ENCODE measurements around the gene ITFG1.
"Not testable (repeated sequence)": the region's sequence is repeated elsewhere in the genome, so short reads cannot be mapped to it uniquely, and the experiment has no call there.

Gene ITFG1

DNA sequence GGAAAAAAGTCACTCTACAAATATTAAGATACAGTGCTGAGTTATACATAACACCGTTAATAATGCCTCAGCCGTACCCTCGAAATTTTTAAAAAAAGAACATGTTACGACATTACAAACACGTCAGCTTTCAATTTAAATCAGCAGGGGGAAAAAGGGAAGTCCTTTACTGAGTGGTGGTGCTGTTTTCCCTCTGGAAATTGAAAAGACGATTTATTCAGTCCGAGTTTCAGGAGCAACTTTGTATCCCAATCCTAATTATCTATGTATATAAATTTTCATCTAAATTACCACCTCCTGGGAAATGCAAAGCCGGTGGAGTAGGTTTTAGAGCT is 318.4 kb downstream of the ITFG1 start:
- peak; percentile 16 for DNase-seq (ENCODE audit: low read depth)
- TF ChIP-seq, protein P1, sequence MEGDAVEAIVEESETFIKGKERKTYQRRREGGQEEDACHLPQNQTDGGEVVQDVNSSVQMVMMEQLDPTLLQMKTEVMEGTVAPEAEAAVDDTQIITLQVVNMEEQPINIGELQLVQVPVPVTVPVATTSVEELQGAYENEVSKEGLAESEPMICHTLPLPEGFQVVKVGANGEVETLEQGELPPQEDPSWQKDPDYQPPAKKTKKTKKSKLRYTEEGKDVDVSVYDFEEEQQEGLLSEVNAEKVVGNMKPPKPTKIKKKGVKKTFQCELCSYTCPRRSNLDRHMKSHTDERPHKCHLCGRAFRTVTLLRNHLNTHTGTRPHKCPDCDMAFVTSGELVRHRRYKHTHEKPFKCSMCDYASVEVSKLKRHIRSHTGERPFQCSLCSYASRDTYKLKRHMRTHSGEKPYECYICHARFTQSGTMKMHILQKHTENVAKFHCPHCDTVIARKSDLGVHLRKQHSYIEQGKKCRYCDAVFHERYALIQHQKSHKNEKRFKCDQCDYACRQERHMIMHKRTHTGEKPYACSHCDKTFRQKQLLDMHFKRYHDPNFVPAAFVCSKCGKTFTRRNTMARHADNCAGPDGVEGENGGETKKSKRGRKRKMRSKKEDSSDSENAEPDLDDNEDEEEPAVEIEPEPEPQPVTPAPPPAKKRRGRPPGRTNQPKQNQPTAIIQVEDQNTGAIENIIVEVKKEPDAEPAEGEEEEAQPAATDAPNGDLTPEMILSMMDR (IDR thresholded peaks at IDR 0.05; ENCODE audit: low read depth, low read length, missing control alignments), result no peak
- H3K4me3 ChIP-seq (ENCODE audit: low read depth, low read length), result peak overlapping the region; percentile 68
- in situ Hi-C loops (cut with HindIII; ENCODE audit: low sequenced_read_pairs), result no loop called here

DNA sequence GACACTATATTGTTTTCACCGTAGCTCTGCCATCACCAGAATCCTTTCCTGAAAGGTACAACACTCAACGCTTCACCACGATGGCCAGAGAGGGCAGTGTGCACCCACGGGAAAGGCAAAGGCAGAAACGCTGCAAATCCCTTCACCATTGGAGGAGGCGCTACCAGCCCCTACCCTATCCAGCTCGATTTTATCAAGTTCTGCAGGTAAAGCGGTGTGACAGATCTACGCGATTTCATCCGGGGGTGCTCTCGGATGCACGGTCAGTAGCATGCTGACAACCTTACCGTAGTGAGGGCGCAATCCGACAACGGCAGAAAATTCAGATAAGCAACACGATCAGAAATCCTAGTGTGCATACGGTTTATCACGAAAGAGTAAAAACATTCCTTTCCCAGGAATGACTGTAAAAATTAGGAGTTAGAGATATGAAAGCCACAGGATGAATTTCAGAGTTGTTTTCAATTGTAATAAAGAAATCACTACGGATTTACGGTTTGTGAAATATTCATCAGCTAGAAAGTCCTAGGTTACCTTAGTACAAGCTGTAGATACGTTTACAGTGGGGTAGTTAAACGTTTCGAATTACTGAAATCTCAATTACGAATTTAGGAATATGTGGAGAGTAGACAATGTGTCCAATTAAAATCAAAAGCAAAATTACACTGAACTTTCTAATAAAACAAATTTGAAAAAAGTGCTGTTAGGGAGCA is 318.9 kb downstream of the ITFG1 start:
- in situ Hi-C loops (cut with HindIII; ENCODE audit: low sequenced_read_pairs), result no loop called here
- peak overlapping the region; percentile 68 for H3K4me3 ChIP-seq (ENCODE audit: low read depth, low read length)

DNA sequence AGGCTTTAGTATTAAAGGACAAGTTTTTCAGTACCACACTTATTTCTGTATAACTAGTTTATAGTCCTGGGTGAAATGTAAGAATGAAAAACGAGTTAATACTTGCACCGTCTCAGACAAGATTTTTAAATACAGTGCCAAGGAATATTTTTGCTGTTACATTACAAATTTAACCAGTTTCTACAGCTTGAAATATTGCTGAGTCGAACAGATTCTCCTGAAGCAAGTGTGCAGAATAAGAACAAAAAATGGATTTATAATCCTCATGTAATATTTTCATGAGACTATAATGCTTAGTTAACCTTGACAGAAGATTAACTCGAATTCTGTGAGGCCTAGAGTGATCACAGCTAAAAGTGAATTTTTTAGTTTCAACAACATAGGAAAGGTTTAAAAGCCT is 320.2 kb downstream of the ITFG1 start:
- DNase-seq (ENCODE audit: low read depth), result no peak
- in situ Hi-C loops (cut with HindIII; ENCODE audit: low sequenced_read_pairs), result no loop called here
- no peak overlapping the region for H3K4me3 ChIP-seq (ENCODE audit: low read depth, low read length)
- TF ChIP-seq, protein P1 (IDR thresholded peaks at IDR 0.05; ENCODE audit: low read depth, low read length, missing control alignments), result no peak

More for the DNA sequence above, 318.9 kb downstream of the ITFG1 start:
- DNase-seq (ENCODE audit: low read depth), result peak; percentile 83
- TF ChIP-seq, protein P1 (IDR thresholded peaks at IDR 0.05; ENCODE audit: low read depth, low read length, missing control alignments), result peak; percentile 99

DNA sequence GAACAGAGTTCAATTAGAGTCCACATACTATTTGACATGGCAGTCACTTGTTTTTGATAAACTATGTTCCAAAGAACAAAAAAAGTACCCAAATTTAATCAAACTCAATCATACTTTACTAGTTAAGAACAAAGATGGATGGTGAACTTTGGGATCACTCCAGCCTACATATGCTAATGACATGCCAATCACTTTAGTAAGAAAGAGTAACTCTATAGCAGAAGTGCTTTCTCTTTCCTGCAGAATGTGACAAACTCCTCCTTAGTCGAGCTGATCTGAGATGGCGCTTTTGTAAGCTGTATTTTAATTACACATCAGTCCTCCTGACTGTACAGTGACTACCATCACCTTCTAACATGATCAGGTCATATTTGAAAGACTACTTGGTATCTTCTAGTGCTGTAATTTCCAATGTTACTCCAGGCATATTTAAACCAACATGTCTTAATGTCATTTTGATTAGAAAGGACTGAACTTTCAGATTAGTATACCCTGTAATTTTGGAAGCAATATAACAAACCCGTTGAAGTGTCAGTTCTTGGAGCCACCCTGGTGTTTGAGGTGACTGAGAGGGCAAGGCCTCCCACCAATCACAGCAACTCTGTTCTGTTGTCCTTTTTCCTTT is 321.2 kb downstream of the ITFG1 start:
- no peak for DNase-seq (ENCODE audit: low read depth)
- H3K4me3 ChIP-seq (ENCODE audit: low read depth, low read length), result no peak overlapping the region
- TF ChIP-seq, protein P1 (IDR thresholded peaks at IDR 0.05; ENCODE audit: low read depth, low read length, missing control alignments), result no peak
- in situ Hi-C loops (cut with HindIII; ENCODE audit: low sequenced_read_pairs), result no loop called here

DNA sequence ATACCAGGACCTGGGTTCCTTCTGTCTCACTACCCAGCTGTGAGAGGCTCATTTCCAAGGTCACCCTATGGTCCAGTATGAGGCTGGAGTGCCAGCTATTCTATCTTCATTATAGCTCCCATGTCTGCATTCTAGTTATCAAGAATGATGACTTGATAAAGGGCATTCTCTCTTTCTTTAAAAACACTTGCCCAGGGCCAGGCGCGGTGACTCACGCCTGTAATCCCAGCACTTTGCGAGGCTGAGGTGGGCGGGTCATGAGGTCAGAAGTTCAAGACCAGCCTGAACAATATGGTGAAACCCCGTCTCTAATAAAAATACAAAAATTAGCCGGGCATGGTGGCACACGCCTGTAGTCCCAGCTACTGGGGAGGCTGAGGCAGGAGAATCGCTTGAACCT is 322.9 kb downstream of the ITFG1 start:
- in situ Hi-C loops (cut with HindIII; ENCODE audit: low sequenced_read_pairs); DNase-seq (ENCODE audit: low read depth); H3K4me3 ChIP-seq (ENCODE audit: low read depth, low read length): not testable (repeated sequence)

DNA sequence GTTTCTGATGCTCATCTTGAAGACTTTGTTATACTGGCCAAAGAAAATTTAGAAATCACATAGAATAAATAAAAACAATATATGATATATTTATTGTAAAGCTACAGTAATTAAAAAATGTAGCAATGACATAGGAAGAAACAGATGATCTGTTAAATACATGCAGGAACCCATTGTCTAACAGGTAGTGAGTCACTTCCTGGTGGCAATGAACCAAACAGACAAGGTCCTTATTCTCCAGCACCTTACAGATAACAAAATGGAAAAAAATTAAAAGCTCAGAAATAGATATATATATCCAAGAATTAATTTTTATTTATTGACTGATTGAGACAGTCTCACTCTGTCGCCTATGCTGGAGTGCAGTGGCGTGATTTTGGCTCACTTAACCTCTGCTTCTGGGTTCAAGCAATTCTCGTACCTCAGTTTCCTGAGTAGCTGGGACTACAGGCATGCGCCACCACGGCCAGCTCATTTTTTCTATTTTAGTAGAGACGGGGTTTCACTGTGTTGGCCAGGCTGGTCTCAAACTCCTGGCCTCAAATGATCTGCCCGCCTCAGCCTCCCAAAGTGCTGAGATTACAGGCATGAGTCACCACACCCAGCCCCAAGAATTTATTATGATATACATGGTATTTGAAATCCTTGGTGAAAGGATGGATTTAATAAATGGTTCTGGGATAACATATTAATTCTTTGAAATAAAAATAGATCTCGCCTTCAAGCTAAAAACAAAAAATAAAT is 324.6 kb downstream of the ITFG1 start:
- peak; percentile 42 for DNase-seq (ENCODE audit: low read depth)
- in situ Hi-C loops (cut with HindIII; ENCODE audit: low sequenced_read_pairs), result no loop called here
- H3K4me3 ChIP-seq (ENCODE audit: low read depth, low read length), result no peak overlapping the region
- TF ChIP-seq, protein P1 (IDR thresholded peaks at IDR 0.05; ENCODE audit: low read depth, low read length, missing control alignments), result no peak

DNA sequence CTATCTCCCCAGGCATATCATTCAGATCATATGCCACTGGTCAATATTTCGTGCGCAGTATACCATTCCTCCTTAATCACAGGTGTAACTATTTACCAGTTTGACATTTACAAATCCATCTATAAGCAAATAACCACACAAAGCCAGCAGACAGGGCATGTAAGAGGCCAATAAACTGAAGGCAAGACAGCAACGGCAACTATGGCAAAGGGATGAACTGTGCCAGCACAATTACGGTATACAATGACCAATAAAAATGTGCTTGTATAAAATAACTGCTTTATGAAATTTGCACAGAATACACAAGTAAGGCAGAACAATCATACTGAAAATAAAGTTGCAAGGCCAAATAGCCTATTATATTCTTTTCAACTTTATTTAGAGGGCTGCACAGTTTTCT is 326.3 kb downstream of the ITFG1 start:
- H3K4me3 ChIP-seq (ENCODE audit: low read depth, low read length), result no peak overlapping the region
- DNase-seq (ENCODE audit: low read depth), result no peak
- TF ChIP-seq, protein P1 (IDR thresholded peaks at IDR 0.05; ENCODE audit: low read depth, low read length, missing control alignments), result no peak
- in situ Hi-C loops (cut with HindIII; ENCODE audit: low sequenced_read_pairs), result no loop called here

All from astrocyte of the cerebellum (primary cell).